Measurements from ENCODE around the gene CCDC68. TPM values are rescaled to one million over a fixed set of nuclear protein-coding genes. Genes with fewer than 3 reads are reported as not detected.
"Not testable (repeated sequence)": the region's sequence is repeated elsewhere in the genome, so short reads cannot be mapped to it uniquely, and the experiment has no call there.

CCDC68 gene
- polyA plus RNA-seq, 2 donors: 0.86 to 1.4 TPM

DNA sequence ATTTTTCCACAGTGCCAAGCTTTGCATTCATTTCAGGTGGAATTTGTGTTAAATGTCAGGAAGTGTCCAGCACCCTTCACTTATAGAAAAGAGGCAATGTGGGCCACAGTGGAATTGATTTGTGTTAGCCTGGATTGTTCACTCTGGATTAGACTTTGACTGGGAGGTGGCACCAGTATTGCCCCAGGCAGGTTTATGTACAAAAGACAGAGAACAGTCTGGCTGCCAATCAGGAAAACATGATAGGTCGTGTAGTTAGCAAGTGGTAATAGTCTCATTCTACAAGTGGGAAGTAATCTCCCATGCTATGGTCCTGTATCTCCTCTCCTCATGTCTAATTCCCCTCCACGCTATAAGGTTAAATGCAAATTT is 85.4 kb downstream of the CCDC68 start:
- Histone ChIP-seq H3K4me3 (ENCODE audit: low read depth in 1 of 2, low read length in 2 of 2) (no peak overlapping the region), H3K27me3 (ENCODE audit: control insufficient read depth in 1 of 2, insufficient read depth in 2 of 2, low read length in 2 of 2) (no peaks in the 10 kb centered on the region), H3K36me3 (ENCODE audit: control insufficient read depth in 2 of 2, insufficient read depth in 2 of 2, low read length in 1 of 2) (no peaks in the 10 kb centered on the region), H3K4me1 (ENCODE audit: control insufficient read depth in 2 of 2, insufficient read depth in 2 of 2, low read length in 1 of 2) (no peaks in the 10 kb centered on the region), H3K9me3 (ENCODE audit: control insufficient read depth in 2 of 2, insufficient read depth in 1 of 2, low read depth in 1 of 2, low read length in 1 of 2) (no peaks in the 10 kb centered on the region), H3K27ac (ENCODE audit: low read depth in 2 of 2, low read length in 1 of 2) (no peak overlapping the region)
- WGBS, 2 donors: 42 to 56% methylated on average over 2 of the region's 2 CpGs

DNA sequence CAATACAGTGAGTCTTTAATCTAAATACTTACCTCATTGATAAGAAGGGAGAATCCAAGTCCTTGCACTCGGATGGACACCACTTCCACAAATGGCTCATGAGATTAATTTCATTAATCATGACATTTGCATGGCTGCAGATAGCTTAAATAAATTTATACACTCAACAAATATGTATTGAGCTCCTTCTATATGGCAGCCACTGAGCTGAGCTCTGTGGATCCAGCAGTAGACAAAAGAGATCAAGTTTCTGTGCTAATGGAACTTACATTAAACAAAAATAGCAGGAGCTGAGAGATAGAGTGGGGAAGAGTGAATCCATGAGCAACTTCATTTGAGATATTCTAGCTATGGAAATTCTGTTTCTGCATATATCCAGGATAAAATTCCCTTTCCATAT is 86.6 kb downstream of the CCDC68 start:
- H3K27me3 ChIP-seq (ENCODE audit: control insufficient read depth in 1 of 2, insufficient read depth in 2 of 2, low read length in 2 of 2): no peaks in the 10 kb centered on the region
- H3K4me3 ChIP-seq (ENCODE audit: low read depth in 1 of 2, low read length in 2 of 2): no peak overlapping the region
- H3K27ac ChIP-seq (ENCODE audit: low read depth in 2 of 2, low read length in 1 of 2): no peak overlapping the region
- H3K4me1 ChIP-seq (ENCODE audit: control insufficient read depth in 2 of 2, insufficient read depth in 2 of 2, low read length in 1 of 2): no peaks in the 10 kb centered on the region
- no peaks in the 10 kb centered on the region for H3K36me3 ChIP-seq (ENCODE audit: control insufficient read depth in 2 of 2, insufficient read depth in 2 of 2, low read length in 1 of 2)
- H3K9me3 ChIP-seq (ENCODE audit: control insufficient read depth in 2 of 2, insufficient read depth in 1 of 2, low read depth in 1 of 2, low read length in 1 of 2): no peaks in the 10 kb centered on the region
- 71 to 85% methylated on average over 1 of the region's 1 CpG for WGBS, 2 donors

DNA sequence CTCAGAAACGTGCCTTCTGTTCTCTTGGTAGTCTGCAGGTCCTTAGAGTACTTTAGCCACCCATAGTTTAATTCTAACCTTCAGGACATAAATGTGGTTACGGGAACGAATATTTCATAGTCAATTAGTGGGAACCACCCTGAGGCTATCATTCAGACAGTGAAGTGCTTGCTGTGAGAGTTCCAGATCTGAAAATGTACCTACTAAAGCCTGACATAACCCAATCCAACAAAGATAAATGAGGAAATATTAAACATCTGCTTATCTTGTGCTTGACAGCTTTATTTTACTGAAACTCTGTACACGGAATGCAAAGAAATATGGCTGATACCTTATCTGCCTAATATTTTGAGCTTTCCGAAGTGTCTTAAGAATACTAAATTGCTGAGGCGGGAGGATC is 88.0 kb downstream of the CCDC68 start:
- WGBS, 2 donors: 80 to 82% methylated on average over 6 of the region's 6 CpGs

DNA sequence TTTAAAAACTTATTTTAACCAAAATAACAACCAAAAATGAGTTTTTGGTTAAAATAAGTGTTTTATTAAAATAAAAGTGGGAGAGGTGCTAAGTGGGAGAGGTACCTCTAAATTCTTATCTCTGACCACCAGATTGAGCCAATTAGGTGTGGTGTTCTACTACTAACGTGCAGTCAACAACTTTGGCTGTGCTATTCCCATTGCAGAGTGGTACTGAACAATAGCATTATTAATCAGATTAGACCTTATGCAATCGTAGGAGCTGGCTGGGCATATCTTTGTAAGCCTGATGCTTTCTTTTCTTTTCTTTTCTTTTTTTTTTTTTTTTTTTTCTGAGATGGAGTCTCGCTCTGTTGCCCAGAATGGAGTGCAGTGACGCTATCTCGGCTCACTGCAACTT is 92.1 kb downstream of the CCDC68 start:
- Histone ChIP-seq H3K4me1 (ENCODE audit: control insufficient read depth in 2 of 2, insufficient read depth in 2 of 2, low read length in 1 of 2) (no peaks in the 10 kb centered on the region), H3K27me3 (ENCODE audit: control insufficient read depth in 1 of 2, insufficient read depth in 2 of 2, low read length in 2 of 2) (no peaks in the 10 kb centered on the region), H3K27ac (ENCODE audit: low read depth in 2 of 2, low read length in 1 of 2) (no peak overlapping the region), H3K4me3 (ENCODE audit: low read depth in 1 of 2, low read length in 2 of 2) (no peak overlapping the region), H3K36me3 (ENCODE audit: control insufficient read depth in 2 of 2, insufficient read depth in 2 of 2, low read length in 1 of 2) (no peaks in the 10 kb centered on the region), H3K9me3 (ENCODE audit: control insufficient read depth in 2 of 2, insufficient read depth in 1 of 2, low read depth in 1 of 2, low read length in 1 of 2) (no peaks in the 10 kb centered on the region)
- 87% methylated on average over 5 of the region's 5 CpGs for WGBS, 2 donors

More for the DNA sequence above, 88.0 kb downstream of the CCDC68 start:
- no peaks in the 10 kb centered on the region for H3K36me3 ChIP-seq (ENCODE audit: control insufficient read depth in 2 of 2, insufficient read depth in 2 of 2, low read length in 1 of 2)
- H3K4me1 ChIP-seq (ENCODE audit: control insufficient read depth in 2 of 2, insufficient read depth in 2 of 2, low read length in 1 of 2): no peaks in the 10 kb centered on the region
- no peak overlapping the region for H3K4me3 ChIP-seq (ENCODE audit: low read depth in 1 of 2, low read length in 2 of 2)
- H3K27me3 ChIP-seq (ENCODE audit: control insufficient read depth in 1 of 2, insufficient read depth in 2 of 2, low read length in 2 of 2): no peaks in the 10 kb centered on the region
- H3K27ac ChIP-seq (ENCODE audit: low read depth in 2 of 2, low read length in 1 of 2): no peak overlapping the region
- no peaks in the 10 kb centered on the region for H3K9me3 ChIP-seq (ENCODE audit: control insufficient read depth in 2 of 2, insufficient read depth in 1 of 2, low read depth in 1 of 2, low read length in 1 of 2)

DNA sequence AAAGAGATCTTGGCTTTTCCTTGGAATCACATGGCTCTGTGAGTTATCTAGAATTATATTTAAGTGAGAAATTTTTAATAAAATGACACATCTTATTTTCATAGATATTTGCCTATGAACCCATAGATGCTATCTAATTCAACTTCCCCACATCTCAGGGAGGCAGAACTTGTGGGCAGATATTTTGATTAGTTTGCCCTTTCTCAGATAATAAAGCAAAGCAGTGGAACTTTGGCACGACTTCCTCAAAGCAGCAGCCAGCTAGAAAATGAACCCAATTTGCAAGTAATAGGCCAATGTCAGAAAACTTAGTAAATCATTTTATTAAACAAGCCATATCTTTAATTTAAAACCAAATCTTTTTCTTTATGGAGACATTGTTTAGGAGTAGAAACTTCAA is 98.3 kb downstream of the CCDC68 start:
- Histone ChIP-seq H3K36me3 (ENCODE audit: control insufficient read depth in 2 of 2, insufficient read depth in 2 of 2, low read length in 1 of 2) (no peaks in the 10 kb centered on the region), H3K4me1 (ENCODE audit: control insufficient read depth in 2 of 2, insufficient read depth in 2 of 2, low read length in 1 of 2) (no peaks in the 10 kb centered on the region), H3K4me3 (ENCODE audit: low read depth in 1 of 2, low read length in 2 of 2) (no peak overlapping the region), H3K27ac (ENCODE audit: low read depth in 2 of 2, low read length in 1 of 2) (no peak overlapping the region), H3K9me3 (ENCODE audit: control insufficient read depth in 2 of 2, insufficient read depth in 1 of 2, low read depth in 1 of 2, low read length in 1 of 2) (no peaks in the 10 kb centered on the region), H3K27me3 (ENCODE audit: control insufficient read depth in 1 of 2, insufficient read depth in 2 of 2, low read length in 2 of 2) (no peaks in the 10 kb centered on the region)
- WGBS, 2 donors: 67 to 69% methylated on average over 1 of the region's 1 CpG

DNA sequence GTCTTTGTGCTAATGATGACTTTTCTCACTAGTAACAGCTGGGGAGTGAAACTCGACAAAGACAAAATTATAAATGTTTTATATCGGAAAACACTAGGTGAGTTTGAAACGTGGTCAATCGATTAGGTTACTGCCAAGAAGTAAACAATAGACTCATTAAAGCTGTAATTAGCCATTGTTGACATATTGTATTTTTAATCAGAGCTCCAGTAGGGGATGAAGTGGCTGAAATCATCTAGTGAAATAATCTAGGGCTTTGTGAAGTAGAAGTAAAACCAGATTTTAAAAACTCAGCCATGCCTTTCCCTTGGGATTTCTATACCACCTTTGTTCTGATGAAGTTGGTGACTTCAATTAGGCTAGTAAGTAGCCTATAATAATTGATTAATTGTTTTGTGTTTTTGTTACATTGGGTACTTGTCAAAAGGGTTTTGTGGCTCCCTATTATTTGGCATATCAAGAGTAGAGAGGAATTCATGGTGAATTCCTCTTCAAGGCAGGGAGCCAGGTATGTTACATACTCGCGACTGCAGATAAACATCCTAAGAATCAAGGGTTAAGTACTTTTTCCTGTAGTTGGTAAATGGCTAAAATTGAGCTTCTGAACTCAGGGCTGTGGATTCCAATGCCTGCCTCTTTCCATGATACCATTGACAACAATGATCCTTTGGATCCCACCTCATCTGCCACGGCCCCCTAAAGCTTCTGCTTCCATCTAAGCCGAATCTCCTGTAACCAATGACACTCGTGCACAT is 99.4 kb downstream of the CCDC68 start:
- no peaks in the 10 kb centered on the region for H3K4me1 ChIP-seq (ENCODE audit: control insufficient read depth in 2 of 2, insufficient read depth in 2 of 2, low read length in 1 of 2)
- H3K9me3 ChIP-seq (ENCODE audit: control insufficient read depth in 2 of 2, insufficient read depth in 1 of 2, low read depth in 1 of 2, low read length in 1 of 2): no peaks in the 10 kb centered on the region
- H3K4me3 ChIP-seq (ENCODE audit: low read depth in 1 of 2, low read length in 2 of 2): no peak overlapping the region
- no peak overlapping the region for H3K27ac ChIP-seq (ENCODE audit: low read depth in 2 of 2, low read length in 1 of 2)
- 63 to 68% methylated on average over 9 of the region's 9 CpGs for WGBS, 2 donors
- H3K27me3 ChIP-seq (ENCODE audit: control insufficient read depth in 1 of 2, insufficient read depth in 2 of 2, low read length in 2 of 2): no peaks in the 10 kb centered on the region
- H3K36me3 ChIP-seq (ENCODE audit: control insufficient read depth in 2 of 2, insufficient read depth in 2 of 2, low read length in 1 of 2): no peaks in the 10 kb centered on the region

DNA sequence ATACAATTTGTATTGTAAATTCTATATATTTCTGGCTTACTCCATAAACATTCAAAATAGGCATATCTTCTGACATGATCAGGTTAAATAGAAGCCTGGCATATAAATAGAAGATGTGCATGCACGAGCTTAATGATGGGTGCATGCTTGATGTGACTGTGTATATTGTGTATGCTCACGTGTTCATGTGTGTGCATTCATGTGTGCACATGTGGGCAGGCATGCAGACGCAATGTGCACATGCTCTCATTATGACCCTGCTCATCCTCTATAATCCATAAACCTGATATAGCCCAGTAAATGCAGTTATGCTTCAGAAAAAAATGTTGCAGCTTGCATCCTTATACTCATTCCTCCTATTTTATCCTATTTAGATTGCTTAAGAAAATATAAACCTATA is 101.8 kb downstream of the CCDC68 start:
- Histone ChIP-seq H3K27ac (ENCODE audit: low read depth in 2 of 2, low read length in 1 of 2) (no peak overlapping the region), H3K4me3 (ENCODE audit: low read depth in 1 of 2, low read length in 2 of 2) (no peak overlapping the region), H3K9me3 (ENCODE audit: control insufficient read depth in 2 of 2, insufficient read depth in 1 of 2, low read depth in 1 of 2, low read length in 1 of 2) (no peaks in the 10 kb centered on the region), H3K27me3 (ENCODE audit: control insufficient read depth in 1 of 2, insufficient read depth in 2 of 2, low read length in 2 of 2) (no peaks in the 10 kb centered on the region), H3K36me3 (ENCODE audit: control insufficient read depth in 2 of 2, insufficient read depth in 2 of 2, low read length in 1 of 2) (no peaks in the 10 kb centered on the region), H3K4me1 (ENCODE audit: control insufficient read depth in 2 of 2, insufficient read depth in 2 of 2, low read length in 1 of 2) (no peaks in the 10 kb centered on the region)
- WGBS, 2 donors: 89 to 91% methylated on average over 3 of the region's 3 CpGs

DNA sequence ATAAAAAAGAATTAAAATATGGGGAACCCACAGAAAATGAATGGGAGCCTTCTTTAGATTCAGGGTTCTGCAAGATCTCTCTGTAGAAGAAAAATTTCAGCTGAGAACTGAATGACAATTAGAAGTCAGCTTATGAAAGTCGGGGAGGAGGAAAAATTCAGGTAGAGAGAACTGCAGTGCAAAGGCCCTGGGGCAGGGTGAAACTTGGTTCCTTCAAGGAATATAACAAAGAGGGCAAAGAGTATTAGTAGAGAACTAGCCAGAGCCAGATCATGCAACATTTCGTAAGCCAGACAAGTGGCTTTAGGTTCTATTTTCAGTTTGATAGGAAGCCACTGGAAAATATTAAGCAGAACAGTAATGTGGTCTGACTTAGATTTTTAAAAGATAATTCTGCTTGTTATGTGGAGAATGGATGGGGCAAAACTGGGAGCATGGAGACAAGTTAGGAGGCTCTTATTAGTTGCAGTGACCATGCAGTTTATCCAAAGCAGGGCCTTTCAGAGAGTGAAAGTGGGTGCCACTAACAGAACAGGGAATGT is 103.1 kb downstream of the CCDC68 start:
- no peaks in the 10 kb centered on the region for H3K4me1 ChIP-seq (ENCODE audit: control insufficient read depth in 2 of 2, insufficient read depth in 2 of 2, low read length in 1 of 2)
- no peak overlapping the region for H3K27ac ChIP-seq (ENCODE audit: low read depth in 2 of 2, low read length in 1 of 2)
- 77 to 90% methylated on average over 2 of the region's 2 CpGs for whole genome bisulfite sequencing, 2 donors
- H3K27me3 ChIP-seq (ENCODE audit: control insufficient read depth in 1 of 2, insufficient read depth in 2 of 2, low read length in 2 of 2): no peaks in the 10 kb centered on the region
- no peaks in the 10 kb centered on the region for H3K36me3 ChIP-seq (ENCODE audit: control insufficient read depth in 2 of 2, insufficient read depth in 2 of 2, low read length in 1 of 2)
- no peak overlapping the region for H3K4me3 ChIP-seq (ENCODE audit: low read depth in 1 of 2, low read length in 2 of 2)
- no peaks in the 10 kb centered on the region for H3K9me3 ChIP-seq (ENCODE audit: control insufficient read depth in 2 of 2, insufficient read depth in 1 of 2, low read depth in 1 of 2, low read length in 1 of 2)

DNA sequence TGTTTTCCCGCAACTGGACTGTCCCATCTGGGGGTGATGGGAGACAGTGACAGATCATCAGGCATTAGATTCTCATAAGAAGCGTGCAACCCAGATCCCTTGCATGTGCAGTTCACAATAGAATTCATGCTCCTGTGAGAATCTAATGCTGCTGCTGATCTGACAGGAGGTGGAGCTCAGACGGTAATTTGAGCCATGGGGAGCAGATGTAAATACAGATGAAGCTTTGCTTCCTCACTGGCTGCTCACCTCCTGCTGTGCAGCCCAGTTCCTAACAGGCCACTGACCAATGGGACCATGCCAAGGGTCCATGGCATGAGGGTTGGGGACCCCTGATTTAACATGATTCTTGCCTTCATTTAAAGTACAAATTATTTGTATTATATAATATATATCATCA is 104.2 kb downstream of the CCDC68 start:
- not testable (repeated sequence) for H3K9me3 ChIP-seq (ENCODE audit: control insufficient read depth in 2 of 2, insufficient read depth in 1 of 2, low read depth in 1 of 2, low read length in 1 of 2); H3K4me3 ChIP-seq (ENCODE audit: low read depth in 1 of 2, low read length in 2 of 2); H3K27ac ChIP-seq (ENCODE audit: low read depth in 2 of 2, low read length in 1 of 2); H3K4me1 ChIP-seq (ENCODE audit: control insufficient read depth in 2 of 2, insufficient read depth in 2 of 2, low read length in 1 of 2); H3K27me3 ChIP-seq (ENCODE audit: control insufficient read depth in 1 of 2, insufficient read depth in 2 of 2, low read length in 2 of 2); H3K36me3 ChIP-seq (ENCODE audit: control insufficient read depth in 2 of 2, insufficient read depth in 2 of 2, low read length in 1 of 2)
- WGBS, 2 donors: 85 to 91% methylated on average over 3 of the region's 3 CpGs

Measured in esophagus (tissue), 2 donors.